K562 (cell line): ENCODE data around the gene DNASE2. TPM values are rescaled to one million over a fixed set of nuclear protein-coding genes. Genes with fewer than 3 reads are reported as not detected.

ENCODE experiments used
- HBP1 ChIP-seq: fragments of 450-650 bp; formaldehyde crosslinking; IDR thresholded peaks from 2 replicates; pipeline ENCODE4 v1.4.0; 2022; ENCODE audit warnings: missing genetic modification characterization
- HNRNPL ChIP-seq: fragments of 200-400 bp; formaldehyde crosslinking; IDR thresholded peaks from 2 replicates; pipeline ENCODE4 v1.6.1; 2017; ENCODE audit warnings: low read depth, mild to moderate bottlenecking, low read length
- NR2C1 ChIP-seq, 2 experiments: fragments of 450-650 bp; IDR thresholded peaks; 2 replicates each; pipeline ENCODE4 v1.6.1; 2017; ENCODE audit warnings: mild to moderate bottlenecking in 2 of 2, antibody characterized with exemption in 1 of 2, inconsistent platforms in 1 of 2, missing compliant biosample characterization in 1 of 2, missing genetic modification characterization in 1 of 2
- OTX1 ChIP-seq: fragments of 450-650 bp; formaldehyde crosslinking; IDR thresholded peaks from 2 replicates; pipeline ENCODE4 v1.4.0; 2022; ENCODE audit warnings: mild to moderate bottlenecking
- PHF20 ChIP-seq: fragments of 450-650 bp; IDR thresholded peaks from 2 replicates; pipeline ENCODE4 v1.6.1; 2018; ENCODE audit not compliant: partially characterized antibody
- POLR2H ChIP-seq: IDR thresholded peaks from 2 replicates; pipeline ENCODE4 v1.6.1; 2016; ENCODE audit warnings: missing genetic modification characterization, low read depth, mild to moderate bottlenecking, control low read depth, missing compliant biosample characterization, moderate library complexity
- POLR3A ChIP-seq: IDR thresholded peaks from 2 replicates; pipeline ENCODE4 v1.6.1; 2011; ENCODE audit warnings: borderline replicate concordance, mild to moderate bottlenecking, moderate library complexity; ENCODE audit not compliant: insufficient read length, insufficient read depth; ENCODE audit errors: extremely low read depth
- RB1 ChIP-seq: fragments of 450-650 bp; IDR thresholded peaks from 2 replicates; pipeline ENCODE4 v1.6.1; 2017; ENCODE audit warnings: low read depth, mild to moderate bottlenecking
- SMAD4 ChIP-seq: fragments of 250-450 bp; sonication (Bioruptor Pico); conservative IDR thresholded peaks from 2 replicates; pipeline ENCODE4 v1.8.0; 2021; ENCODE audit warnings: inconsistent platforms, mild to moderate bottlenecking, moderate library complexity
- SMARCC2 ChIP-seq: fragments of 450-650 bp; IDR thresholded peaks from 2 replicates; pipeline ENCODE4 v1.6.1; 2017; ENCODE audit warnings: antibody characterized with exemption, moderate library complexity, mild to moderate bottlenecking, low read depth
- TGIF2 ChIP-seq: sonication (generic); formaldehyde crosslinking; IDR thresholded peaks from 2 replicates; pipeline ENCODE4 v1.8.1; 2022; ENCODE audit warnings: mild to moderate bottlenecking, missing genetic modification reagents, moderate library complexity
- TOE1 ChIP-seq, 2 experiments: fragments of 450-650 bp in 1 of 2; sonication (generic) in 1 of 2; formaldehyde crosslinking in 1 of 2; IDR thresholded peaks; 2 replicates each; pipeline versions ENCODE4 v1.7.1 to v1.8.0; 2016 to 2022; ENCODE audit warnings: borderline replicate concordance in 2 of 2, mild to moderate bottlenecking in 2 of 2, antibody characterized with exemption in 1 of 2, inconsistent platforms in 1 of 2, low read depth in 1 of 2, missing genetic modification reagents in 1 of 2, moderate library complexity in 1 of 2
- TRIM25 ChIP-seq: fragments of 450-650 bp; IDR thresholded peaks from 2 replicates; pipeline ENCODE4 v1.7.0; 2016; ENCODE audit warnings: borderline replicate concordance
- ZNF124 ChIP-seq: sonication (generic); formaldehyde crosslinking; IDR thresholded peaks from 2 replicates; pipeline ENCODE4 v1.8.1; 2022; ENCODE audit warnings: missing genetic modification reagents
- ZNF3 ChIP-seq: fragments of 250-450 bp; sonication (Bioruptor Pico); IDR thresholded peaks from 2 replicates; pipeline ENCODE4 v1.5.0; 2021; ENCODE audit warnings: mild to moderate bottlenecking, moderate library complexity
- polyA plus RNA-seq, 8 experiments: library from polyadenylated mRNA; depleted of rRNA in 4 of 8; stranded (reverse) in 5 of 8; unstranded in 3 of 8; fragments of >200 nt; fragmentation: Nextera tagmentation in 2 of 8; fragmentation: Illumina TruSeq in 1 of 8; extraction: Ambion mirVana in 2 of 8; extraction: Trizol in 1 of 8; gene quantifications; 2 replicates each; pipeline versions ENCODE4 v1.2.1 to v1.2.3, GENCODE V29; 2011 to 2014; ENCODE audit warnings: inconsistent platforms in 1 of 8, missing spikeins in 1 of 8
- total RNA-seq, 7 experiments: library from RNA; depleted of rRNA in 6 of 7; stranded (reverse); fragments of >200 nt in 6 of 7; fragmentation: Illumina TruSeq in 2 of 7; extraction: Trizol in 2 of 7; gene quantifications; 2 replicates each; pipeline versions ENCODE4 v1.2.1 to v1.2.3, GENCODE V29; 2011 to 2021; ENCODE audit warnings: low replicate concordance in 1 of 7
- TF ChIP-seq, protein P1 (sequence below): fragments of 250-450 bp; sonication (Bioruptor Pico); IDR thresholded peaks from 2 replicates; pipeline ENCODE4 v1.4.0; 2020; ENCODE audit warnings: mild to moderate bottlenecking, moderate library complexity
- TF ChIP-seq, protein P2 (sequence below): IDR thresholded peaks from 2 replicates; pipeline ENCODE4 v1.6.1; 2012; ENCODE audit warnings: low read depth, low read length, improper control_type of control experiment, borderline replicate concordance
- TF ChIP-seq, protein P3 (sequence below): fragments of 450-650 bp; IDR thresholded peaks from 2 replicates; pipeline ENCODE4 v1.6.1; 2014; ENCODE audit warnings: low read depth, mild to moderate bottlenecking, moderate library complexity, borderline replicate concordance

The DNASE2 gene
- total and polyA plus RNA-seq, 9 of the 15 experiments (the other 6 are each of a cell fraction or from before 2014, with no cell fraction given) = 4.4 to 27.0 (median 20.2) TPM

DNA sequence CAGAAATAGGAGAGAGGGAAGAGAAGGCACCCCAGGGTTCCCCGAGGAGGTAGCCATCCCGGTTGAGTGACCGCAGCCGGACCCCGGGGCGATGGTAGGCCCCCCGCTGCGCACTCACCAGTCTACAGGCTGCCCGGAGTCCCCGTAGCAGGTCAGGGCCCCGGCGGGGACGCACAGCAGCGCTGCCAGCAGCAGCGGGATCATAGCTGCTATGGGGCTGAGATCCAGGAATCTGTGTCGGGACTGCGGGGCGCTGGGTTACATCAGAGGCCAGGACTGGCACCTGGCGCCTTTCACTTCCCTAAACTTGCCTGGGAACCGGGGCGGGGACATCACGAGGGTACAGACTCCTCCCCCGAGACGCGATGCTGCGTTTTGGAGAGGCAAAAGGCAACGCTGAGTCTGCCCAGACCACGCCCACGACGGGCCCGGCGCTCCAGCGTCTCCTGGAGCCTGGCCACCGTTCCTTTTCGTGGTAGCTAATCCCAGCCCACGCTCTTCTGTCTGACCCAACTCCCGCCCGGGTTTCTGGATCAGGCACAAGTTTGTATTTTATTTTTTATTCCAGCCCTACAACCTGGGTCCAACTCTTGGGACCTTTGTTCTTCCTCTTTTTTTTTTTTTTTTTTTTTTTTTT, at the start of gene DNASE2 (continued):
- no peak for TF ChIP-seq ZNF124
- 0 out of 2 replicates have a peak, but pooled peaks have one; percentile 50 for TF ChIP-seq SMAD4 (CRISPR knock-in tag)
- TF ChIP-seq OTX1 (CRISPR knock-in tag) = no peak
- TF ChIP-seq, protein P1, sequence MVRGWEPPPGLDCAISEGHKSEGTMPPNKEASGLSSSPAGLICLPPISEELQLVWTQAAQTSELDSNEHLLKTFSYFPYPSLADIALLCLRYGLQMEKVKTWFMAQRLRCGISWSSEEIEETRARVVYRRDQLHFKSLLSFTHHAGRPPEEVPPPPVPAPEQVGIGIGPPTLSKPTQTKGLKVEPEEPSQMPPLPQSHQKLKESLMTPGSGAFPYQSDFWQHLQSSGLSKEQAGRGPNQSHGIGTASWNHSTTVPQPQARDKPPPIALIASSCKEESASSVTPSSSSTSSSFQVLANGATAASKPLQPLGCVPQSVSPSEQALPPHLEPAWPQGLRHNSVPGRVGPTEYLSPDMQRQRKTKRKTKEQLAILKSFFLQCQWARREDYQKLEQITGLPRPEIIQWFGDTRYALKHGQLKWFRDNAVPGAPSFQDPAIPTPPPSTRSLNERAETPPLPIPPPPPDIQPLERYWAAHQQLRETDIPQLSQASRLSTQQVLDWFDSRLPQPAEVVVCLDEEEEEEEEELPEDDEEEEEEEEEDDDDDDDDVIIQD (CRISPR knock-in tag) = no peak
- TF ChIP-seq, protein P2, sequence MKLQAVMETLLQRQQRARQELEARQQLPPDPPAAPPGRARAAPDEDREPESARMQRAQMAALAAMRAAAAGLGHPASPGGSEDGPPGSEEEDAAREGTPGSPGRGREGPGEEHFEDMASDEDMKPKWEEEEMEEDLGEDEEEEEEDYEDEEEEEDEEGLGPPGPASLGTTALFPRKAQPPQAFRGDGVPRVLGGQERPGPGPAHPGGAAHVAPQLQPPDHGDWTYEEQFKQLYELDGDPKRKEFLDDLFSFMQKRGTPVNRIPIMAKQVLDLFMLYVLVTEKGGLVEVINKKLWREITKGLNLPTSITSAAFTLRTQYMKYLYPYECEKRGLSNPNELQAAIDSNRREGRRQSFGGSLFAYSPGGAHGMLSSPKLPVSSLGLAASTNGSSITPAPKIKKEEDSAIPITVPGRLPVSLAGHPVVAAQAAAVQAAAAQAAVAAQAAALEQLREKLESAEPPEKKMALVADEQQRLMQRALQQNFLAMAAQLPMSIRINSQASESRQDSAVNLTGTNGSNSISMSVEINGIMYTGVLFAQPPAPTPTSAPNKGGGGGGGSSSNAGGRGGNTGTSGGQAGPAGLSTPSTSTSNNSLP = no peak
- 0 out of 2 replicates have a peak, but pooled peaks have one; percentile 41 for TF ChIP-seq SMARCC2
- TF ChIP-seq PHF20 = peak; percentile 53
- no peak for TF ChIP-seq POLR3A
- TF ChIP-seq TRIM25 = no peak
- no peak for TF ChIP-seq NR2C1 (IDR thresholded peaks at IDR 0.05)
- no peak for TF ChIP-seq NR2C1 (tag; IDR thresholded peaks at IDR 0.05)
- no peak for TF ChIP-seq ZNF3 (CRISPR knock-in tag)
- 0 out of 2 replicates have a peak, but pooled peaks have one; percentile 8 for TF ChIP-seq HNRNPL
- TF ChIP-seq POLR2H (tag) = peak; percentile 83
- TF ChIP-seq TOE1 (IDR thresholded peaks at IDR 0.05; ENCODE audit: borderline replicate concordance) = peak; percentile 73
- TF ChIP-seq TOE1 (CRISPR knock-in tag; IDR thresholded peaks at IDR 0.05; ENCODE audit: borderline replicate concordance, low read depth) = no peak
- TF ChIP-seq HBP1 = no peak
- TF ChIP-seq RB1 = peak; percentile 57; the same call in 1 of the 2 replicates
- TF ChIP-seq, protein P3, sequence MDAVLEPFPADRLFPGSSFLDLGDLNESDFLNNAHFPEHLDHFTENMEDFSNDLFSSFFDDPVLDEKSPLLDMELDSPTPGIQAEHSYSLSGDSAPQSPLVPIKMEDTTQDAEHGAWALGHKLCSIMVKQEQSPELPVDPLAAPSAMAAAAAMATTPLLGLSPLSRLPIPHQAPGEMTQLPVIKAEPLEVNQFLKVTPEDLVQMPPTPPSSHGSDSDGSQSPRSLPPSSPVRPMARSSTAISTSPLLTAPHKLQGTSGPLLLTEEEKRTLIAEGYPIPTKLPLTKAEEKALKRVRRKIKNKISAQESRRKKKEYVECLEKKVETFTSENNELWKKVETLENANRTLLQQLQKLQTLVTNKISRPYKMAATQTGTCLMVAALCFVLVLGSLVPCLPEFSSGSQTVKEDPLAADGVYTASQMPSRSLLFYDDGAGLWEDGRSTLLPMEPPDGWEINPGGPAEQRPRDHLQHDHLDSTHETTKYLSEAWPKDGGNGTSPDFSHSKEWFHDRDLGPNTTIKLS = 0 out of 2 replicates have a peak, but pooled peaks have one; percentile 40
- TF ChIP-seq TGIF2 (CRISPR knock-in tag) = no peak
